Measurements from ENCODE around the gene PRELID2.
"Not testable (repeated sequence)": the region's sequence is repeated elsewhere in the genome, so short reads cannot be mapped to it uniquely, and the experiment has no call there.

The PRELID2 gene

GRCh38 chr5:145836241-145836640 is 1.1 kb upstream of the PRELID2 start:
- DNase-seq: not testable (repeated sequence)

GRCh38 chr5:145835848-145836239 is 702 bp upstream of the PRELID2 start:
- DNase-seq: no peak

- DNase-seq: no peak
Measured at GRCh38 chr5:145834554-145834916, 607 bp downstream of the PRELID2 start.

- no peak for DNase-seq
Measured at GRCh38 chr5:145833631-145834200, 1.4 kb downstream of the PRELID2 start.

GRCh38 chr5:145830594-145830993 is 4.5 kb downstream of the PRELID2 start:
- no peak for DNase-seq

- DNase-seq: no peak
Measured at GRCh38 chr5:145829708-145830361, 5.3 kb downstream of the PRELID2 start.

- DNase-seq: no peak
Measured at GRCh38 chr5:145826895-145827674, 8.1 kb downstream of the PRELID2 start.

GRCh38 chr5:145825751-145826180 is 9.4 kb downstream of the PRELID2 start:
- DNase-seq: peak in 1 of 2 donors; percentile 49

- no peak for DNase-seq
Measured at GRCh38 chr5:145824040-145824439, 11.1 kb downstream of the PRELID2 start.

GRCh38 chr5:145818604-145819003 is 16.5 kb downstream of the PRELID2 start:
- no peak for DNase-seq

- DNase-seq: no peak
Measured at GRCh38 chr5:145812877-145813276, 22.3 kb downstream of the PRELID2 start.

GRCh38 chr5:145811834-145812625 is 23.1 kb downstream of the PRELID2 start:
- DNase-seq: no peak

GRCh38 chr5:145806923-145807322 is 28.2 kb downstream of the PRELID2 start:
- DNase-seq: no peak

GRCh38 chr5:145805819-145806218 is 29.3 kb downstream of the PRELID2 start:
- no peak for DNase-seq

GRCh38 chr5:145804701-145805100 is 30.4 kb downstream of the PRELID2 start:
- no peak for DNase-seq

- DNase-seq: no peak
Measured at GRCh38 chr5:145803112-145804004, 31.8 kb downstream of the PRELID2 start.

- DNase-seq: no peak
Measured at GRCh38 chr5:145801195-145801594, 33.9 kb downstream of the PRELID2 start.

GRCh38 chr5:145800181-145800580 is 35.0 kb downstream of the PRELID2 start:
- DNase-seq: no peak

- not testable (repeated sequence) for DNase-seq
Measured at GRCh38 chr5:145798503-145798902, 36.6 kb downstream of the PRELID2 start.

GRCh38 chr5:145797336-145797735 is 37.8 kb downstream of the PRELID2 start:
- no peak for DNase-seq

- DNase-seq: no peak
Measured at GRCh38 chr5:145796318-145796717, 38.8 kb downstream of the PRELID2 start.

- DNase-seq: no peak
Measured at GRCh38 chr5:145793574-145793973, 41.6 kb downstream of the PRELID2 start.

Measured in CD4-positive, alpha-beta T cell treated with Interleukin-4 for 1 hour (primary cell).